Mucosa of descending colon (tissue), 3 donors: Measurements from ENCODE around the gene ATP2A2. TPM values are rescaled to one million over a fixed set of nuclear protein-coding genes. Genes with fewer than 3 reads are reported as not detected.

ENCODE experiments used
- ATAC-seq: fragments of 200-7000 bp; cut with Tn5 transposase; one replicate; pipeline ENCODE4 v1.9.1; 2020; ENCODE audit warnings: mild to moderate bottlenecking, moderate library complexity
- DNase-seq, 3 donors: peaks; one replicate each; pipeline ENCODE4 v3.0.0-alpha.2; 2020
- H3K36me3 ChIP-seq: fragments of 200-600 bp; one replicate; pipeline ENCODE4 v1.8.0; 2021; ENCODE audit warnings: low read depth, mild to moderate bottlenecking
- H3K4me1 ChIP-seq: fragments of 200-600 bp; one replicate; pipeline ENCODE4 v1.8.0; 2021; ENCODE audit warnings: low read depth, mild to moderate bottlenecking
- H3K4me3 ChIP-seq: fragments of 200-600 bp; one replicate; pipeline ENCODE4 v1.8.0; 2021; ENCODE audit warnings: mild to moderate bottlenecking
- H3K9me3 ChIP-seq: fragments of 200-600 bp; one replicate; pipeline ENCODE4 v1.8.0; 2021; ENCODE audit warnings: mild to moderate bottlenecking
- CTCF ChIP-seq: fragments of 200-600 bp; IDR thresholded peaks from one replicate; pipeline ENCODE4 v1.8.0; 2022; ENCODE audit warnings: antibody characterized with exemption, mild to moderate bottlenecking
- intact Hi-C, 2 donors: fragments of 100-400 bp; cut with DNase I in 1 of 2; cut with micrococcal nuclease in 1 of 2; formaldehyde crosslinking; loops; one replicate each; pipeline versions ENCODE4 v1.11.0 to v1.11.1; 2022; cut with DNase I, micrococcal nuclease
- total RNA-seq, 3 donors: library from RNA; stranded (reverse); fragmentation: NEBNext Ultra II Directional in 2 of 3; extraction: Animal tissue kit (Norgen Biotek cat#: 25700) in 2 of 3; gene quantifications; one replicate each; pipeline versions ENCODE4 v1.2.1 to v1.2.4, GENCODE V29; 2021 to 2023
- donor health status: DM: no; HTN: no; CAD: no; lungs with moderate emphysema.
- donor health status: DM: no; HTN: no; CAD: no.
- donor health status: DM: no; HTN: yes; CAD: no.

The ATP2A2 gene
- total RNA-seq, 3 donors from 2014 or later: 242 to 287 (median 259) TPM

- Histone ChIP-seq H3K4me3 (peak overlapping the region; percentile 70), H3K9me3 (no peaks in the 10 kb centered on the region), H3K36me3 (no peaks in the 10 kb centered on the region), H3K4me1 (peaks cover 27% of the 10 kb centered on the region)
- peak; percentile 48 to 73 (median 69) for DNase-seq
- intact Hi-C loops: loop anchor here in 1 of 2 donors (5.0 kb wide), 1 partner anchor 34 kb away; no protein-coding TSS in a partner anchor
- no peak for TF ChIP-seq CTCF
- peak; percentile 68 for ATAC-seq
Observed at GRCh38 chr12:110281549-110282299, 677 bp downstream of the ATP2A2 start.

- no peak for TF ChIP-seq CTCF
- Histone ChIP-seq H3K4me3 (peak overlapping the region; percentile 70), H3K4me1 (peaks cover 27% of the 10 kb centered on the region), H3K36me3 (no peaks in the 10 kb centered on the region), H3K9me3 (no peaks in the 10 kb centered on the region)
- DNase-seq (no peak), ATAC-seq (peak; percentile 24)
- intact Hi-C loops: loop anchor here in 1 of 2 donors (5.0 kb wide), 1 partner anchor 35 kb away; no protein-coding TSS in a partner anchor
Observed at GRCh38 chr12:110282300-110282860, 1.3 kb downstream of the ATP2A2 start.

- Histone ChIP-seq H3K9me3 (no peaks in the 10 kb centered on the region), H3K36me3 (no peaks in the 10 kb centered on the region), H3K4me3 (no peak overlapping the region), H3K4me1 (peaks cover 27% of the 10 kb centered on the region)
- TF ChIP-seq CTCF: no peak
- ATAC-seq: no peak
- no peak for DNase-seq
- intact Hi-C loops: loop anchor here in 1 of 2 donors (5.0 kb wide), 1 partner anchor 36 kb away; no protein-coding TSS in a partner anchor
Observed at GRCh38 chr12:110282956-110283817, 2.1 kb downstream of the ATP2A2 start.

- H3K36me3 ChIP-seq: no peaks in the 10 kb centered on the region
- ATAC-seq: no peak
Observed at GRCh38 chr12:110284597-110284996, 3.5 kb downstream of the ATP2A2 start.

More at GRCh38 chr12:110284597-110284996, 3.5 kb downstream of the ATP2A2 start:
- Histone ChIP-seq H3K4me1 (peaks cover 27% of the 10 kb centered on the region), H3K4me3 (no peak overlapping the region), H3K9me3 (no peaks in the 10 kb centered on the region)
- intact Hi-C loops: loop anchor here in 1 of 2 donors (5.0 kb wide), 1 partner anchor 37 kb away; no protein-coding TSS in a partner anchor
- no peak for TF ChIP-seq CTCF
- no peak for DNase-seq
